Measurements from ENCODE around the gene GPATCH2.

The GPATCH2 gene

DNA sequence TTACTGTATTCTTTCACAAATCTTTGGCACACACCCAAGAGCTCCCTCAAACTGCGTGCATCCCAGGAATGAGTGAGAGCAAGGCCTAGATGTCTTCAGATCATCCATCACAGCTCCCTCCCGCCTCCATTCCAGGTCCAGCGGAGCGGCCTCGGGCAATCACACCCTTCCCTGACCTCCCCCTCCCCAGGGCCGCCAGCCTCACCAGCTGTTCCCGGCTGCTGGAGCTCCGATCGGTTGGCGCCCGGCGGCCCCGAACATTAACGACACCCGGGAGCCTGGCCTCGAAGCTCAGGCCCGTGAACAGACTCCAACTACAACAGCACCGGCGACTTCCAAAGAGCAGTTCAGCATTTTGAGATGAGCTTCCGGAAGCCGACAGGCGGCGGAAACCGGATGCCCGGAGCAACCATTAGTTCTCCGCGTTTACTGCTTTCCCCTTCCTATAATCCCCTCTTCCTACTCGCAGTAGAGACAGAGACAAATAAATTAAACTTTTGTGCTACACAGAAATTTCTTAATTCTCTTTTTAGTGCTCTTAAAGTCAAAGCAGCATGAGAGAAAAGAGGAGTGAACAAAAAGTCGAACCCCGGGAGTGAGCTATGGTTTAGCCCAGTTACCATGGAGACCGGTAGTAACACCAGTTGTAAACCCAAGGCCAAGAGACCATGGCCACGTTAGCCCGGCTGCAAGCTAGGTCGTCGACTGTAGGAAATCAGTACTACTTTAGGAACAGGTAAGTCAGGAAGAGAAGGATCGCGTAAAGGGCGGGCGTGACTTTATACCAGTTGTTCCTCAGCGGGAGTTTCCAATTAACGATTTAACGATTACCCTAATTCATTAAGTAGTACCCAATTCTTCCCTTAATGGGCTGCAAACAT, at the start of gene GPATCH2, which contains the start of gene SPATA17:
GPATCH2 (minus strand) TSS at position 380 of the 881 bp plus-strand sequence; CDS start at position 261, 119 bp downstream.
SPATA17 (plus strand) TSS at position 634 of the 881 bp plus-strand sequence; CDS start at position 669, 35 bp downstream.
- peak; percentile 78 for DNase-seq
- Mint-ChIP-seq H3K4me3 (peak within 1 kb of the TSS; percentile 91), H3K27ac (peak within 1 kb of the TSS; percentile 99), H3K9me3 (no peaks in the 10 kb centered on the region), H3K36me3 (ENCODE audit: low read depth) (peaks cover 10% of the 10 kb centered on the region), H3K27me3 (peaks cover 10% of the 10 kb centered on the region), H3K4me1 (ENCODE audit: low read depth) (peaks cover 40% of the 10 kb centered on the region)

DNA sequence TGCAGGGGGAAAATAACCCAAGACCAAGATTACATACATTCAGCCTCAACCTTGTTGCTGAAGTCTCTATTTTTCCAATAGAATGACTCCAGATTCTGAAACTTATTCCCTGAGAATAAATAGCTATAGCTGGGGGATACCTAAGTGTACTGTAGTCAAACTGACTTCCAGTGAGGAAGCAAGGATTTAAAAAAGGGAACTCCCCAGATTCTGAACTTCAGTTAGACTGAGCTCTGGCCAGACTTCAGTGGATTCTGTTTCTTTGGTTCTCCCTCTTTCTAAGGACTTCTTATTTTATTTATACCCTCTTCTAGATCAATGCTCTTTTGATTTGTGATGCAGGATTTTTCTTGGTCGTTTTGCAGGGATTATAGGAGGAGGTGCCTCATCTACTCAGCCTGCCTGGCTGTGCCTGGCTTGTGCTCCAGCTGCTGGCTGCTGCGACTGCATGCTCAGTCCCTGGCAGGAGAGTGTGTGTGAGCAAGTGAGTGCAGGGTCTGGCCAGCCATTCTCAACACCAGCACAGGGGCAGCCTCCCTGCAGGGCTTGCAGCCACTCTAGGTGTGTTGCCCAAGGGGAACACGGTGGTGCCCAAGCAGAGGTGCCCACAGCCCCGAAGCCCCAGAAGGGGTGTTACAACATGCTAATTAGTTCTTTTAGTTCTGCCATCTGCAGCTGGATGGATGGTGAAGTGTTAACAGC, 43.3 kb upstream of the GPATCH2 start:
- Mint-ChIP-seq H3K4me3 (no peak overlapping the region), H3K9me3 (no peaks in the 10 kb centered on the region), H3K36me3 (ENCODE audit: low read depth) (no peaks in the 10 kb centered on the region), H3K4me1 (ENCODE audit: low read depth) (no peaks in the 10 kb centered on the region), H3K27me3 (peaks cover 5% of the 10 kb centered on the region), H3K27ac (no peak overlapping the region)
- no peak for DNase-seq

DNA sequence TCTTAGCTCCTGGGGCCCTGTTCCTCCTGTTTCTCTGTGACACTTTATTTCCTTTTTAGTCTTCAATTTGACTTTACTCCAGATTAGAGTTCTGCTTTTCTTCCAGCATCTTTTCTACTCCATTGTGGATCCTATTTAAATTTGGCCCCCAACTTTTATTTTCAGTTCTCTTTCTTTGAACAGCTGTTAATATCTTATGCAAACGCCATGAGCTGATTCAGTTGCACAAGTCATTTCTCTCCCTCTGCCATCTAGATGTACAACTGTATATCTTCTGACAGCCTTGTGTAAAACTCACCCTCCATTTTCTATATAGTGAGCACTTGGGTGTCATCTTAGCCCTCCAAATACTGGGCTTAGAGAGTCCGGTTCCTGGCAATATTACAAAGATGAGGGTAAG, 42.5 kb upstream of the GPATCH2 start:
- H3K4me3 Mint-ChIP-seq: no peak overlapping the region
- no peak for DNase-seq
- H3K27me3 Mint-ChIP-seq: peaks cover 7% of the 10 kb centered on the region
- no peaks in the 10 kb centered on the region for H3K4me1 Mint-ChIP-seq (ENCODE audit: low read depth)
- no peaks in the 10 kb centered on the region for H3K9me3 Mint-ChIP-seq
- no peak overlapping the region for H3K27ac Mint-ChIP-seq
- H3K36me3 Mint-ChIP-seq (ENCODE audit: low read depth): no peaks in the 10 kb centered on the region

DNA sequence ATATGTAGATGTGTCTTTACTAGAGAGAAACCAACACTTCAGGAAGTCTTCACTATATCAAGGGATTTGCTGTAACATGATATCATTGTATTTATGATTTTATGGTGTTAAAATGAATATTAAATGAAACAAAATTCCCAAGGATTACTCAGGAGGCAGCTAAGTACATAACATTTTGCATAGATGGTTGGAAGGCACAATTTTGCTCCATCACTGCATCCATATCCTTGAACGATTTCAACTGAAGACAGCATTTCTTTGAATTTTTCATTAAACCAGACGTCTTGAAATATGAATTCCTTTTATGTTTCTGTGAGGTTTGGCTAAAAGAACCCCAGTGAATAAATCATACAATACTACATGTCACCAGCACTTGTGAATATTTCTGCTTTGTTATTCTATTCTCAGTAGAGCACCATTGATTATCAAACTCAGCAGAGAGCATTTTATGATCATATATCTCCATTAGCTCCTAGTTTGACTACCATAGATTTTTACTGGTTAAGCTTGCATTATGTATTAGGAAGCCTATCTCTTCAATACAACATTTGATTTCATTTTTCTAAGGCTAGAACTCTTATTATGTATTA, 37.6 kb upstream of the GPATCH2 start:
- H3K9me3 Mint-ChIP-seq: no peaks in the 10 kb centered on the region
- no peak for DNase-seq
- H3K4me3 Mint-ChIP-seq: no peak overlapping the region
- no peaks in the 10 kb centered on the region for H3K36me3 Mint-ChIP-seq (ENCODE audit: low read depth)
- no peak overlapping the region for H3K27ac Mint-ChIP-seq
- no peaks in the 10 kb centered on the region for H3K4me1 Mint-ChIP-seq (ENCODE audit: low read depth)
- H3K27me3 Mint-ChIP-seq: peaks cover 10% of the 10 kb centered on the region

DNA sequence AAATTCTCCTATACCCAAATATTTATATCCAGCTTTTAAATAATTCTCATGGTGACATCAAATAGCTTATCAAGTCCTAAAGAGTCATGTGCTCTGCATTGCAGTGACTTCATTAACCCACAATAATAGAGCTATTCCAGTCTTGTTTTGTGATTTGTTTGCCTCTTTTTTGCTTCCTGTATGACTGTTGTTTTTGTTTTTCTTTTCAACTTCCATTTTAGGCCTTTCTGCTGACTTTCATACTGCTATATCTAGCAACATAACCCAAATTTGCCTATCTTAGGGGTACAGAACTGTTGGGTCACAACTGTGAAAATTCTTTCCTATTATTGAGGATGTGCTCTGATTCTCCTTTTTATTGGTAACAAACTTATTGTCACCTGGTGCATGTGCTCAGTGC, 30.5 kb upstream of the GPATCH2 start:
- Mint-ChIP-seq H3K9me3 (peaks cover 2% of the 10 kb centered on the region), H3K4me3 (no peak overlapping the region), H3K4me1 (ENCODE audit: low read depth) (no peaks in the 10 kb centered on the region), H3K27me3 (peaks cover 8% of the 10 kb centered on the region), H3K36me3 (ENCODE audit: low read depth) (no peaks in the 10 kb centered on the region), H3K27ac (no peak overlapping the region)
- DNase-seq: no peak

DNA sequence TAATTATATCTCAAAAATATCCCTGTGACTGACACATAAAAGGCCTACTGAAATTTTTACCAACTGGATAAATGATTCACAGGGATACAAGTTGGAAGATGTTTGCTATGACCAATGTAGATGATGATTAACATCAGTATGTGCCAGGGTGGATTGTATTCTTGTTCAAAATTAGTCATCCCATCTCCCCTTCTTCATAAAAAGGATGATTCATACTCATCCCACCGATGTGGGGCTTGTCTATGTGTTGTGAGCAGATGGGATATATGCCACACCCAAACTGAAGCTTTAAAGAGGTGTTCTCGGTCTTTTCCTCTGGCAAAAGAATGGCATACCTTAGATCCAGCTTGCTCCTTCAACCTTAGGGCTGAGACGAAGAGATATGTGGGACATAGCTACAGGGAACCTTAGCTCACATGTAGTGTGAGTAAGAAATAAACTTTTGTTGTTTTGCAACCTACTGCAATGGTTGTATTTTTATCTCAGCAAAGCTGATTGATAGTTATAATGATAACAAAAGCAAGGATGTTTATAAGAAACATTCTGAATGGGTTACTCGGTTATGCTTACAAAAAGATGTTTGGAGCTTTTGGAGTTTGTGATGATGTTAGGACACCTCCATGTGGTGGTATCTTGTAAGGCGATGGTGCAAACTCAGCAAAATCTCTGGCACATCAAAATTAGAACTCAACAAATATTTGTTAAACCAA, 29.6 kb upstream of the GPATCH2 start:
- peaks cover 2% of the 10 kb centered on the region for H3K9me3 Mint-ChIP-seq
- no peaks in the 10 kb centered on the region for H3K36me3 Mint-ChIP-seq (ENCODE audit: low read depth)
- H3K4me1 Mint-ChIP-seq (ENCODE audit: low read depth): no peaks in the 10 kb centered on the region
- no peak for DNase-seq
- no peak overlapping the region for H3K4me3 Mint-ChIP-seq
- no peak overlapping the region for H3K27ac Mint-ChIP-seq
- H3K27me3 Mint-ChIP-seq: peaks cover 13% of the 10 kb centered on the region

DNA sequence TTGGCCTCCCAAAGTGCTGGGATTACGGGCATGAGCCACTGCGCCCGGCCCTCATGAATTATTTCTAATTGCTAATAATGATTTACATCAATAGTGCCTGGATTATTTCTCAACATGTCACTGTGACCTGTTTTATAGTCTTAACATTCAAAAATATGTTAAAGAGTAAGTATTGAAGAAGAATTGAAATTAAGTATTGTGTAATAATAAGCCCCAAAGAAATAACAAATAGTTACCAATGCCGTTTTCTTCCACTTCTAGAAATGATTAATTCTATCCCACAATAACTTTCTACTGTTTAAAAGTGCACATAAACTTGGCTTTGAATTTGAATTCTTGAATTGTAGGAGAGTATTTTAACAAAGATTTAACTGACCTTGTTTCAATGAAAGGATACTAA, 19.8 kb upstream of the GPATCH2 start:
- Mint-ChIP-seq H3K27ac (no peak overlapping the region), H3K4me3 (no peak overlapping the region), H3K27me3 (peaks cover 4% of the 10 kb centered on the region), H3K36me3 (ENCODE audit: low read depth) (no peaks in the 10 kb centered on the region), H3K9me3 (no peaks in the 10 kb centered on the region), H3K4me1 (ENCODE audit: low read depth) (no peaks in the 10 kb centered on the region)
- no peak for DNase-seq

DNA sequence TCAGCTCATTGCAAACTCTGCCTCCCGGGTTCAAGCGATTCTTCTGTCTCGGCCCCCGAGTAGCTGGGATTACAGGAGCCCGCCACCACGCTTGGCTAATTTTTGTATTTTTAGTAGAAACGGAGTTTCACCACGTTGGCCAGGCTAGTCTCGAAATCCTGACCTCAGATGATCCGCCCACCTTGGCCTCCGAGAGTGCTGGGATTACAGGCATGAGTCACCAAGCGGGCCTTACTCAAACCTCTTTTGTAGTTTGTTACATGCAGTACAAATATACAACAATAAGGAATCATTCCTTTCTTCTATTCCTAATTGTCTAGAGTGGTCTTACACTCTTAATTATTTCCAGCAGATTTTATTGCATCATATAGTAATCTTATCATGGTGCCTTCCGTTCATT, 16.9 kb upstream of the GPATCH2 start:
- Mint-ChIP-seq H3K27ac (no peak overlapping the region), H3K36me3 (ENCODE audit: low read depth) (no peaks in the 10 kb centered on the region), H3K27me3 (peaks cover 6% of the 10 kb centered on the region), H3K4me1 (ENCODE audit: low read depth) (no peaks in the 10 kb centered on the region), H3K4me3 (no peak overlapping the region), H3K9me3 (no peaks in the 10 kb centered on the region)
- DNase-seq: no peak

DNA sequence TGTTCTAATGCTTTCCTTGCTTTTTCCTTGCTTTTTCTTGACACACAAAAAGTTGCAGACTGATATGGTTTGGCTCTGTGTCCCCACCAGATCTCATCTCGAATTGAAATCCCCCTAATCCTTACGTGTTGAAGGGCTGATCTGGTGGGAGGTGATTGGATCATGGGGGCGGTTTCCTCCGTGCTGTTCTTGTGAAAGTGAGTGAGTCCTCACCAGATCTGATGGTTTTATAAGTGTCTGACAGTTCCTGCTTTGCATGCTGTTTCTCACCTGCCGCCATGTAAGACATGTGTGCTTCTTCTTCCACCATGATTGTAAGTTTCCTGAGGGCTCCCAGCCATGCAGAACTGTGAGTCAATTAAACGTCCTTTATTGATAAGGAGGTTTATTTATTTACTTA, 11.6 kb upstream of the GPATCH2 start:
- Mint-ChIP-seq H3K4me3 (no peak overlapping the region), H3K4me1 (ENCODE audit: low read depth) (no peaks in the 10 kb centered on the region), H3K36me3 (ENCODE audit: low read depth) (no peaks in the 10 kb centered on the region), H3K9me3 (no peaks in the 10 kb centered on the region), H3K27me3 (peaks cover 18% of the 10 kb centered on the region), H3K27ac (no peak overlapping the region)
- no peak for DNase-seq

DNA sequence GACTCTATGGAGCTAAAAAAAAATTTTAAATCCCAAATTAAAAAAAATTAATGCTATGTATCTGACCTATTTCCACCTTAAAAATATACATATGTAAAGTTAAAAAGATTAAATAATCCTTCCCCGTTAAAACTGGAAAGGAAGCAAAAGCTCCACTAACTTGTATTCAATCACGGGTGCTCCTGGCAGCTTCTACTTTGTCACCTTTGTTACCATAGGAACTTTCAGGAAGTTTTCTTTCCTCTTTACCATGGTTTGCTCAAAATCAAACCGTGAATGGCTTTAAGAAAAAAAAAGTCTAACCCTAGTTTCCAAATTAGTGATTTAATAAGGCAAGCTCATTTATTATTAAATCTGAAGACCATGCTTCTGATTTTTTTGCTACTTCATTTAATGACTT, 3.5 kb downstream of the GPATCH2 start:
- Mint-ChIP-seq H3K4me1 (ENCODE audit: low read depth) (peaks cover 60% of the 10 kb centered on the region), H3K27ac (no peak overlapping the region), H3K4me3 (no peak overlapping the region), H3K9me3 (no peaks in the 10 kb centered on the region), H3K36me3 (ENCODE audit: low read depth) (peaks cover 21% of the 10 kb centered on the region), H3K27me3 (no peaks in the 10 kb centered on the region)
- no peak for DNase-seq

DNA sequence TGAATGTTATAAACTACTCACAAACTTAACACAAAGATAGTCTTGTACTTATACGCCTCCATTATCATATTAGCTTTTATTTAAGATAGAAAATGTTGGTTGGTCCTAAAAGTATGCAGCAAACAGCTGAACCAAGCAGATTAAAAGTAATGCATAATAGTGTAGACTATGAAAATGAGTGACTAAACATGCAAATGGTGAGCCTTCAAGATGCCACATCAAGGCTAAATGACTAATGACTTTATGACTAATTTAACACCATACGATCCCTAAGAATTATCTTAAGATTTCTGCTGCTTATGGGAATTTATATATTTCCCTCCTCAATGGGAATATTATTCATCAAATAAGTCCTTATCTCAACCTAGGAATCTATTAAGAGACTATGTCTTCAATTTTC, 4.6 kb downstream of the GPATCH2 start:
- Mint-ChIP-seq H3K27me3 (no peaks in the 10 kb centered on the region), H3K27ac (no peak overlapping the region), H3K9me3 (no peaks in the 10 kb centered on the region), H3K4me3 (no peak overlapping the region), H3K4me1 (ENCODE audit: low read depth) (peaks cover 65% of the 10 kb centered on the region), H3K36me3 (ENCODE audit: low read depth) (peaks cover 27% of the 10 kb centered on the region)
- DNase-seq: no peak

DNA sequence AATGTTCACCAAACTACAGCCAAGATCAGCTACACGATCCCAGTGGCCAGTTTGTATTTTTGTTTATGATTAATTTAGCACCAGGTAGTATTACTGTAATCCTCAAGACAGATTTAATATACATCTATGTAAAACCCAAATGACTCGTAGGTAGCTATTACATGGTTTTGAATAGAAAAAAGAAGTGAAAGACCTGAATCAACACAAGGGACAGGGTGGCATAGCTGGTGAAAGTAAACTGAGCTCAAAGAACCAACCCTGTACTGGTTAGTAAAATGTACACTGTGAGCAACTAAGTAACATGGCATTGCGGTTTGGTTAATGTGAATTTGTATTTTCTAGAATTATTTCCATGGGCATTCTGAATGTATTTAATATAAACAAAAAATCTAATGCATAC, 8.8 kb downstream of the GPATCH2 start:
- Mint-ChIP-seq H3K9me3 (no peaks in the 10 kb centered on the region), H3K36me3 (ENCODE audit: low read depth) (peaks cover 48% of the 10 kb centered on the region), H3K27me3 (no peaks in the 10 kb centered on the region), H3K27ac (peak overlapping the region; percentile 2), H3K4me1 (ENCODE audit: low read depth) (peaks cover 60% of the 10 kb centered on the region), H3K4me3 (no peak overlapping the region)
- DNase-seq: no peak

DNA sequence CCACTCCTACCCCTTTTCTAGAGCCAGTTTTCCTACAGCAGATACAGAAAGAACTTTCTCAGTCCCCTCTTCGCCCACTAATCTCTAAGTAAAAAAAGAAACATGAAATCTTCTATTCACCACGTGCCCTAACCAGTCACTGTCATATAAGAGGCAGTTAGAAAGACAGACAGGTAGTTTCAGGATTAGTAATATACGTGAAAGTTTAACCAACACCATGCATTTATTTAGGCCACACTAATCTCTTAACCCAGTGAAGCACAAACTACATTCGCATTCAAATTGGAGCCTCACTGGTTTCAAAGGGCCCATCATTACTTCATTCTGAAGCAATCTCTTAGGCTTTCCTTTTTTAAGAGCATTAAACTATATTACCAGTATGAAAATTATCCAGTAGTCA, 10.1 kb downstream of the GPATCH2 start:
- H3K27me3 Mint-ChIP-seq: no peaks in the 10 kb centered on the region
- DNase-seq: no peak
- peaks cover 55% of the 10 kb centered on the region for H3K36me3 Mint-ChIP-seq (ENCODE audit: low read depth)
- peak overlapping the region; percentile 74 for H3K27ac Mint-ChIP-seq
- no peak overlapping the region for H3K4me3 Mint-ChIP-seq
- peaks cover 55% of the 10 kb centered on the region for H3K4me1 Mint-ChIP-seq (ENCODE audit: low read depth)
- no peaks in the 10 kb centered on the region for H3K9me3 Mint-ChIP-seq

DNA sequence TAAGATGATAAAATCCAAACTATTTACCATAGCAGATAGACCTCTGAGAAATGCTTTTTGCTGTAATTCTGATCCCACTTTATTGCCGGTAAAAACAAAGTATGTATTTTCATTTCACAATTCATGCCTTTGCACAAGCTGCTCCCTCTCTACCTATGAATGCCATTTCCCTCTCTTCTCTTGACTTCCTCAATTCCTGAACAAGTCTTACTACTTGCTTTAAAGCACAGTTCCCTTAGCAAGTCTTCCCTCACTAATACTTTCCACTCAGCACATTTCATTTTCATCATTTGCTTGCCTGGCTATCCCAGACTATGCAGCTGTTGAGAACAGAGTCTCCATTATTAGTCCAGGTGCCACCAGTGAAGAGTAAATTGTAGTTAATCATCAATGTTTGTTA, 13.8 kb downstream of the GPATCH2 start:
- Mint-ChIP-seq H3K36me3 (ENCODE audit: low read depth) (peaks cover 64% of the 10 kb centered on the region), H3K9me3 (no peaks in the 10 kb centered on the region), H3K4me3 (no peak overlapping the region), H3K27me3 (no peaks in the 10 kb centered on the region), H3K4me1 (ENCODE audit: low read depth) (peaks cover 39% of the 10 kb centered on the region), H3K27ac (no peak overlapping the region)
- DNase-seq: no peak

All from activated T-cell treated with anti-CD3 and anti-CD28 coated beads, Interleukin-2, amount 50 U/mL, for 24 hours (primary cell).